Smooth muscle cell of the coronary artery (primary cell): ENCODE data around the gene GPX5. TPM values are rescaled to one million over a fixed set of nuclear protein-coding genes. Genes with fewer than 3 reads are reported as not detected.

ENCODE experiments used
- total RNA-seq: library from RNA; depleted of rRNA; stranded (reverse); fragments of >200 nt; gene quantifications from 2 replicates; pipeline ENCODE4 v1.2.3, GENCODE V29; 2014; ENCODE audit warnings: low replicate concordance

Gene GPX5, protein sequence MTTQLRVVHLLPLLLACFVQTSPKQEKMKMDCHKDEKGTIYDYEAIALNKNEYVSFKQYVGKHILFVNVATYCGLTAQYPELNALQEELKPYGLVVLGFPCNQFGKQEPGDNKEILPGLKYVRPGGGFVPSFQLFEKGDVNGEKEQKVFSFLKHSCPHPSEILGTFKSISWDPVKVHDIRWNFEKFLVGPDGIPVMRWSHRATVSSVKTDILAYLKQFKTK
- total RNA-seq = not detected in 2 replicates

DNA sequence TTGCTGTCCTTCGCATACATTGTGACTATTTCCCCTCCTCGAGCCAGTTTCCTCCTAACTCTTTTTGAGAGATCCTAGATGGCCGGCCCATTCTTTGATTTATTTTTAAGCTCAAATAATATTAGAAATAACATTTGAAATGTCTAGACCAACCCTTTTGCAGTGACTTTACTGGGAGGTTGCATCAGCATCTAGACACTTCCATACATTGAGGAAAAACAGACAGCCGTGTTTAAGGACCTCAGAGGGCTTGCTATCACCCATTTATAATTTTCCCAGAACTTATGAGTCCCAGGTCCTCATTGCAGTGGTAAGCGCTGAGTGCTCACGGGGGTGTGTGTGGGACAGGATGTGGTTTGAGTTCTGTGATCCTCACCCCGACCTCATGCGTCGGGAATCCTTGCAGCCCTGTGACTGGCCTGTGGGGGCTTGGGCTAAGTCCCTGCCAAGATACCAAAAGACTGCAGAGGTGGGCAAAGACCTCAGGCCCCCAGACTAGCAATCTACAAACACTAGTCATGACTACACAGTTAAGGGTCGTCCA lies at the start of gene GPX5:
Gene GPX5 (plus strand): TSS at position 386 of the 544 bp plus-strand sequence. CDS start 133 bp downstream, at position 519.

DNA sequence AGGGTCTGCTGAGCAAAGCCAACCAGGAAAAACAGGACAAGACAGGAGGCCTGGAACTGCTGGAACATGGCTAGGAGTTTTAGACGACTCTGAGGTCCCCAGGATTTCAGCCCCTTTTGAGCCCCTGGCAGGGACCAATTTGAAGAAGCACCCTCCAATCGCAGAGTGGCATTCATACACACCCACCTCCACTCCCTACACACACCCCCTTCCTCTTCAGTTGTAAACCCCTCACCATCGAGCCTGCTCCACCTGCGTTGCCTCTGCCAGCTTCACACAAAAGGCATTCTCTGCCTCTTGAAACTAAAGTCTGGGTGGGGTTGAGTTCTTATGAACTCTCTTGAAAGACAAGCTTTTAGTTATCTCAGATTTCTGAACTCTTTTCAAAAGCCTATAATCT lies 10.0 kb upstream of the GPX5 start, which contains the start of gene GPX6:
Gene GPX6 (minus strand): TSS at position 118 of the 400 bp plus-strand sequence. CDS start 50 bp downstream, at position 68.

Other genes starting within 250 kb of the GPX5 start
- 1.9 and 4.3 TPM in 2 replicates for gene PGBD1, start 244.3 kb upstream of the GPX5 start, total RNA-seq
- gene ZSCAN31, start 189.7 kb upstream of the GPX5 start, total RNA-seq = 16.8 and 21.2 TPM in 2 replicates
- 4.6 and 5.2 TPM in 2 replicates for gene ZKSCAN3, start 175.9 kb upstream of the GPX5 start, total RNA-seq
- gene ZSCAN12, start 126.1 kb upstream of the GPX5 start, total RNA-seq = 3.2 and 3.8 TPM in 2 replicates
- gene ZSCAN23, start 82.4 kb upstream of the GPX5 start, total RNA-seq = 0.94 and 2.4 TPM in 2 replicates
- not detected in 2 replicates for gene GPX6, start 10.1 kb upstream of the GPX5 start, total RNA-seq